HL-60 (cell line): ENCODE results near the gene KCNQ5.

Experiments used
- DNase-seq, 2 experiments: peaks; one replicate each; pipeline ENCODE4 v3.0.0-alpha.2; 2010 to 2020; ENCODE audit warnings: low read depth in 1 of 2, low spot score in 1 of 2
- H3K27ac ChIP-seq: fragments of 250-450 bp; sonication (Bioruptor Pico); replicated peaks from 2 replicates; pipeline ENCODE4 v1.5.1; 2020; ENCODE audit warnings: mild to moderate bottlenecking, moderate library complexity
- H3K27me3 ChIP-seq: fragments of 250-450 bp; sonication (Bioruptor Pico); 2 replicates; pipeline ENCODE4 v1.5.1; 2021; ENCODE audit warnings: mild to moderate bottlenecking, moderate library complexity; ENCODE audit not compliant: insufficient read depth, poor library complexity, severe bottlenecking
- H3K4me3 ChIP-seq: replicated peaks from 2 replicates; pipeline ENCODE4 v1.5.1; 2011; ENCODE audit warnings: mild to moderate bottlenecking, control low read depth, low read length; ENCODE audit not compliant: insufficient read depth
- CTCF ChIP-seq: IDR thresholded peaks from one replicate; pipeline ENCODE4 v1.5.1; 2011; ENCODE audit warnings: low read length, control low read depth, inconsistent platforms; ENCODE audit not compliant: insufficient read depth
- GABPA ChIP-seq: IDR thresholded peaks from 2 replicates; pipeline ENCODE4 v1.6.1; 2012; ENCODE audit warnings: low read depth
- POLR2AphosphoS5 ChIP-seq: IDR thresholded peaks from 2 replicates; pipeline ENCODE4 v1.6.1; 2012; ENCODE audit warnings: low read depth
- SPI1 ChIP-seq: IDR thresholded peaks from 2 replicates; pipeline ENCODE4 v1.6.1; 2012; ENCODE audit warnings: low read depth, mild to moderate bottlenecking, borderline replicate concordance
- TF ChIP-seq, protein P1 (sequence below): IDR thresholded peaks from 2 replicates; pipeline ENCODE4 v1.6.1; 2012; ENCODE audit warnings: low read depth; ENCODE audit not compliant: insufficient replicate concordance

The KCNQ5 gene

DNA sequence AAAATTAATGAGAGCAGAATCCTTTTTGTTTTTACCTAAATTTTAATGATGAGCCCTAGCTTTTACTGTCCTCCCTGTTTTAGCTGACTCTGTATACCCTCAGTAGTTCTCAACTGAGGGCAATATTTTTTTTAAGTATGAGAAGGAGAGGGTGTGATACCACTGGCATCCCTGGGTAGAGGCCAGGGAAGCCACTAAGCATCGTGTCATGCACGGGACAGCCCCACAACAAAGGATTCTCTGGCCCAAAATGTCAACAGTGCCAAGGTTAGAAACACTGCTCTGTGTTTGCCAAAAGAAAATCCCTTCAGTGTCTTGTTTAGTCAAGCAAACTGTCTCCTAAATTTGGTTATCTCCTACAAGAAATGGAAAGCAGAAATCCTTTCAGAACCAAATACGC, 210.4 kb downstream of the KCNQ5 start:
- H3K27me3 ChIP-seq = no peaks in the 10 kb centered on the region
- no peak for TF ChIP-seq GABPA
- no peak for TF ChIP-seq CTCF
- TF ChIP-seq SPI1 = no peak
- TF ChIP-seq POLR2AphosphoS5 = no peak
- TF ChIP-seq, protein P1, sequence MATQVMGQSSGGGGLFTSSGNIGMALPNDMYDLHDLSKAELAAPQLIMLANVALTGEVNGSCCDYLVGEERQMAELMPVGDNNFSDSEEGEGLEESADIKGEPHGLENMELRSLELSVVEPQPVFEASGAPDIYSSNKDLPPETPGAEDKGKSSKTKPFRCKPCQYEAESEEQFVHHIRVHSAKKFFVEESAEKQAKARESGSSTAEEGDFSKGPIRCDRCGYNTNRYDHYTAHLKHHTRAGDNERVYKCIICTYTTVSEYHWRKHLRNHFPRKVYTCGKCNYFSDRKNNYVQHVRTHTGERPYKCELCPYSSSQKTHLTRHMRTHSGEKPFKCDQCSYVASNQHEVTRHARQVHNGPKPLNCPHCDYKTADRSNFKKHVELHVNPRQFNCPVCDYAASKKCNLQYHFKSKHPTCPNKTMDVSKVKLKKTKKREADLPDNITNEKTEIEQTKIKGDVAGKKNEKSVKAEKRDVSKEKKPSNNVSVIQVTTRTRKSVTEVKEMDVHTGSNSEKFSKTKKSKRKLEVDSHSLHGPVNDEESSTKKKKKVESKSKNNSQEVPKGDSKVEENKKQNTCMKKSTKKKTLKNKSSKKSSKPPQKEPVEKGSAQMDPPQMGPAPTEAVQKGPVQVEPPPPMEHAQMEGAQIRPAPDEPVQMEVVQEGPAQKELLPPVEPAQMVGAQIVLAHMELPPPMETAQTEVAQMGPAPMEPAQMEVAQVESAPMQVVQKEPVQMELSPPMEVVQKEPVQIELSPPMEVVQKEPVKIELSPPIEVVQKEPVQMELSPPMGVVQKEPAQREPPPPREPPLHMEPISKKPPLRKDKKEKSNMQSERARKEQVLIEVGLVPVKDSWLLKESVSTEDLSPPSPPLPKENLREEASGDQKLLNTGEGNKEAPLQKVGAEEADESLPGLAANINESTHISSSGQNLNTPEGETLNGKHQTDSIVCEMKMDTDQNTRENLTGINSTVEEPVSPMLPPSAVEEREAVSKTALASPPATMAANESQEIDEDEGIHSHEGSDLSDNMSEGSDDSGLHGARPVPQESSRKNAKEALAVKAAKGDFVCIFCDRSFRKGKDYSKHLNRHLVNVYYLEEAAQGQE = no peak
- H3K27ac ChIP-seq = no peak overlapping the region
- DNase-seq = no peak
- no peak overlapping the region for H3K4me3 ChIP-seq

GRCh38 chr6:72835749-72836148, 213.9 kb downstream of the KCNQ5 start:
- no peak for TF ChIP-seq SPI1
- TF ChIP-seq, protein P1 = no peak
- TF ChIP-seq GABPA = no peak
- no peak for TF ChIP-seq CTCF
- no peak for TF ChIP-seq POLR2AphosphoS5
- no peak overlapping the region for H3K4me3 ChIP-seq
- H3K27ac ChIP-seq = no peak overlapping the region
- no peak for DNase-seq
- H3K27me3 ChIP-seq = no peaks in the 10 kb centered on the region

DNA sequence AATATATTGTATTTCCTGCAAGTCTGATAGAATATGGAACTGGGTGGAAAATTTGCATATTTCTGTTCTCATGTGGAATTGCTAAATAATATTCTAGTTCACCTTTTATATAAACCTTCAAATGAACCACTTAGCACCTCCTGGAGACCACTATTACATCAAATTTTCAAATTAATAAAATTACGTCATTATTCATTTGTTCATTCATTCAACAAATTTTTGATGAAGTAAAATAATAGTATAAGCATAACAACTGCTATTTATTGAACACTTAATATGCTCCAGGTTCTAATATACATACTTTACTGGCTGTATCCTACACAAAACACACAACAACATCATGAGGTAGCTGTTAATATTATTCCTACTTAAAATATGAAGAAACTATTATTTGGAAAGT, 215.1 kb downstream of the KCNQ5 start:
- TF ChIP-seq CTCF (no peak), POLR2AphosphoS5 (no peak), GABPA (no peak), SPI1 (no peak)
- TF ChIP-seq, protein P1 = no peak
- no peak overlapping the region for H3K4me3 ChIP-seq
- no peak overlapping the region for H3K27ac ChIP-seq
- no peak for DNase-seq
- no peaks in the 10 kb centered on the region for H3K27me3 ChIP-seq
